Measurements from ENCODE around the gene DDC. TPM values are rescaled to one million over a fixed set of nuclear protein-coding genes. Genes with fewer than 3 reads are reported as not detected.

The DDC gene
- total and polyA plus RNA-seq, 2 donors (not counting 3 experiments of a cell fraction or from before 2014, with no cell fraction given): not detected

- no peak overlapping the region for H3K9ac ChIP-seq (replicated peaks; ENCODE audit: extremely low read depth, insufficient read depth, low read length)
- no peak overlapping the region for H3K4me2 ChIP-seq (ENCODE audit: insufficient read depth, low read length)
- H3K36me3 ChIP-seq (ENCODE audit: control insufficient read depth in 2 of 2, extremely low read depth in 1 of 2, insufficient read depth in 2 of 2, low read length in 2 of 2): no peaks in the 10 kb centered on the region
- dilution Hi-C loops (cut with MboI; ENCODE audit: extremely low pct_ligation_motif_present, low sequenced_read_pairs): no loop called here
- no peak overlapping the region for H3K4me3 ChIP-seq (replicated peaks in 1 of 3; ENCODE audit: insufficient read depth in 1 of 3, low read depth in 1 of 3, low read length in 3 of 3)
- FAIRE-seq (no peak), DNase-seq (ENCODE audit: low read depth, low spot score) (no peak)
- intact Hi-C loops (cut with micrococcal nuclease): no loop called here
- TF ChIP-seq EZH2 (IDR thresholded peaks at IDR 0.05; ENCODE audit: borderline replicate concordance, low read depth, low read length, severe bottlenecking) (no peak), MAX (IDR thresholded peaks at IDR 0.05; ENCODE audit: insufficient read depth, insufficient read length) (no peak), MYC (IDR thresholded peaks at IDR 0.05; ENCODE audit: low read depth, low read length) (no peak), POLR2AphosphoS5 (IDR thresholded peaks at IDR 0.05; ENCODE audit: insufficient read depth, low read depth, low read length) (no peak), FOS (IDR thresholded peaks at IDR 0.05; ENCODE audit: borderline replicate concordance, insufficient read depth, low read length) (no peak), CTCF (IDR thresholded peaks at IDR 0.05; ENCODE audit: extremely low read depth in 1 of 2, insufficient read depth in 1 of 2, low read depth in 1 of 2, low read length in 2 of 2) (no peak), JUN (IDR thresholded peaks at IDR 0.05; ENCODE audit: borderline replicate concordance, insufficient read depth, insufficient read length, low read depth) (no peak), GATA2 (IDR thresholded peaks at IDR 0.05; ENCODE audit: insufficient read depth, insufficient read length, low read depth, low read length) (no peak), POLR2A (IDR thresholded peaks at IDR 0.05; ENCODE audit: low read depth, low read length) (no peak)
- peaks cover 2 to 4% of the 10 kb centered on the region in 2 experiments for H3K27me3 ChIP-seq (ENCODE audit: control insufficient read depth in 2 of 2, insufficient read depth in 2 of 2, low read length in 2 of 2)
- ChIA-PET POLR2A (no interaction called here), CTCF (no interaction called here)
- no peak overlapping the region for H3K27ac ChIP-seq (ENCODE audit: insufficient read depth, low read depth, low read length)
- H3K9me3 ChIP-seq (replicated peaks; ENCODE audit: control insufficient read depth, insufficient read depth, low read length): no peaks in the 10 kb centered on the region
- H4K20me1 ChIP-seq (replicated peaks; ENCODE audit: control insufficient read depth, extremely low read depth, insufficient read depth, low read length): no peaks in the 10 kb centered on the region
- H3K4me1 ChIP-seq (ENCODE audit: control insufficient read depth, extremely low read depth, insufficient read depth, low read length): peaks cover 7% of the 10 kb centered on the region
- H3K9me1 ChIP-seq (replicated peaks; ENCODE audit: control insufficient read depth, extremely low read depth, insufficient read depth, low read length): no peaks in the 10 kb centered on the region
- H2AFZ ChIP-seq (ENCODE audit: low read depth, low read length): no peak overlapping the region
- H3K79me2 ChIP-seq (ENCODE audit: control insufficient read depth, insufficient read depth, low read length): no peaks in the 10 kb centered on the region
- BruUV-seq (replicated peaks): no TSS peak
Measured at GRCh38 chr7:50529093-50529862, 35.9 kb downstream of the DDC start.
